ENCODE data around the gene CAD. TPM values are rescaled to one million over a fixed set of nuclear protein-coding genes. Genes with fewer than 3 reads are reported as not detected.
"Not testable (repeated sequence)": the region's sequence is repeated elsewhere in the genome, so short reads cannot be mapped to it uniquely, and the experiment has no call there.

Gene CAD
- total RNA-seq, 1 donor from 2014 or later: 28.8 TPM

- Histone ChIP-seq H3K4me3 (no peak overlapping the region), H3K36me3 (no peaks in the 10 kb centered on the region), H3K4me1 (no peaks in the 10 kb centered on the region), H3K27ac (peak overlapping the region; percentile 20), H3K9me3 (no peaks in the 10 kb centered on the region), H3K27me3 (ENCODE audit: low read depth) (no peaks in the 10 kb centered on the region)
- TF ChIP-seq CTCF (IDR thresholded peaks at IDR 0.05): no peak
- ATAC-seq (peak; percentile 80 to 88), DNase-seq (peak; percentile 72)
- intact Hi-C loops (cut with DNase I): no loop called here
These were observed 31.7 kb upstream of the CAD start for GRCh38 chr2:27185331-27186026.

GRCh38 chr2:27186613-27187345 lies 30.4 kb upstream of the CAD start:
- Histone ChIP-seq H3K27ac (no peak overlapping the region), H3K27me3 (ENCODE audit: low read depth) (no peaks in the 10 kb centered on the region), H3K4me1 (no peaks in the 10 kb centered on the region), H3K36me3 (no peaks in the 10 kb centered on the region), H3K9me3 (no peaks in the 10 kb centered on the region), H3K4me3 (no peak overlapping the region)
- intact Hi-C loops (cut with DNase I): no loop called here
- DNase-seq (no peak), ATAC-seq (no peak)
- TF ChIP-seq CTCF (IDR thresholded peaks at IDR 0.05): no peak

- TF ChIP-seq CTCF (IDR thresholded peaks at IDR 0.05): no peak
- Histone ChIP-seq H3K36me3 (no peaks in the 10 kb centered on the region), H3K27me3 (ENCODE audit: low read depth) (no peaks in the 10 kb centered on the region), H3K4me3 (no peak overlapping the region), H3K27ac (no peak overlapping the region), H3K4me1 (no peaks in the 10 kb centered on the region), H3K9me3 (no peaks in the 10 kb centered on the region)
- ATAC-seq: no peak
- no peak for DNase-seq
- intact Hi-C loops (cut with DNase I): no loop called here
These were observed 27.2 kb upstream of the CAD start for GRCh38 chr2:27189989-27190388.

GRCh38 chr2:27191070-27191829 lies 25.9 kb upstream of the CAD start:
- ATAC-seq: peak; percentile 77 to 83
- Histone ChIP-seq H3K4me1 (no peaks in the 10 kb centered on the region), H3K36me3 (no peaks in the 10 kb centered on the region), H3K9me3 (no peaks in the 10 kb centered on the region), H3K27me3 (ENCODE audit: low read depth) (no peaks in the 10 kb centered on the region), H3K4me3 (no peak overlapping the region), H3K27ac (no peak overlapping the region)
- TF ChIP-seq CTCF (IDR thresholded peaks at IDR 0.05): peak; percentile 60
- no peak for DNase-seq
- intact Hi-C loops (cut with DNase I): no loop called here

GRCh38 chr2:27194538-27195354 lies 22.4 kb upstream of the CAD start:
- Histone ChIP-seq H3K4me3 (no peak overlapping the region), H3K4me1 (no peaks in the 10 kb centered on the region), H3K27ac (no peak overlapping the region), H3K36me3 (peaks cover under 1% of the 10 kb centered on the region), H3K9me3 (no peaks in the 10 kb centered on the region), H3K27me3 (ENCODE audit: low read depth) (no peaks in the 10 kb centered on the region)
- no peak for TF ChIP-seq CTCF (IDR thresholded peaks at IDR 0.05)
- DNase-seq: no peak
- no peak for ATAC-seq
- intact Hi-C loops (cut with DNase I): no loop called here

GRCh38 chr2:27195799-27196198 lies 21.4 kb upstream of the CAD start:
- DNase-seq; H3K9me3 ChIP-seq; intact Hi-C loops (cut with DNase I); H3K36me3 ChIP-seq; H3K4me3 ChIP-seq; H3K27me3 ChIP-seq (ENCODE audit: low read depth); H3K4me1 ChIP-seq; H3K27ac ChIP-seq; ATAC-seq: not testable (repeated sequence)

- intact Hi-C loops (cut with DNase I); H3K27ac ChIP-seq; H3K4me1 ChIP-seq; H3K4me3 ChIP-seq; DNase-seq; H3K27me3 ChIP-seq (ENCODE audit: low read depth); H3K9me3 ChIP-seq; ATAC-seq: not testable (repeated sequence)
- peaks cover 28% of the 10 kb centered on the region for H3K36me3 ChIP-seq
These were observed 19.1 kb upstream of the CAD start for GRCh38 chr2:27198068-27198467.
